Left lung (tissue), 10 donors: Measurements from ENCODE around the gene CCNF. TPM values are rescaled to one million over a fixed set of nuclear protein-coding genes. Genes with fewer than 3 reads are reported as not detected.

Experiments
- ATAC-seq: fragments of 200-7000 bp; cut with Tn5 transposase; one replicate; pipeline ENCODE4 v1.9.1; 2020; ENCODE audit warnings: moderate library complexity
- DNase-seq, 4 donors: peaks; one replicate each; pipeline ENCODE4 v3.0.0-alpha.2; 2013 to 2020
- H3K27ac ChIP-seq, 2 donors: fragments of 200-600 bp; sonication (generic) in 1 of 2; one replicate each; pipeline versions ENCODE4 v1.5.0 to v1.8.0; 2020 to 2021
- H3K27me3 ChIP-seq, 2 donors: fragments of 200-600 bp; sonication (generic) in 1 of 2; one replicate each; pipeline versions ENCODE4 v1.5.0 to v1.8.0; 2020 to 2021
- H3K36me3 ChIP-seq, 2 donors: fragments of 200-600 bp; sonication (generic) in 1 of 2; one replicate each; pipeline versions ENCODE4 v1.5.0 to v1.8.0; 2020 to 2021
- H3K4me1 ChIP-seq, 2 donors: fragments of 200-600 bp; one replicate each; pipeline ENCODE4 v1.8.0; 2021
- H3K4me3 ChIP-seq, 2 donors: fragments of 200-600 bp; sonication (generic) in 1 of 2; one replicate each; pipeline versions ENCODE4 v1.5.0 to v1.8.0; 2020 to 2021; ENCODE audit warnings: mild to moderate bottlenecking in 1 of 2
- H3K9me3 ChIP-seq, 2 donors: fragments of 200-600 bp; sonication (generic) in 1 of 2; one replicate each; pipeline versions ENCODE4 v1.5.0 to v1.8.0; 2020 to 2021
- intact Hi-C, 2 donors: fragments of 100-400 bp; cut with DNase I; formaldehyde crosslinking; loops; one replicate each; pipeline versions ENCODE4 v1.11.2 to v1.14.2; 2022
- polyA plus RNA-seq, 6 donors: library from polyadenylated mRNA; unstranded; fragments of 120-200 nt; gene quantifications; one replicate each; pipeline ENCODE4 v1.2.1, GENCODE V29; 2013; ENCODE audit not compliant: insufficient read length in 6 of 6
- total RNA-seq, 2 donors: library from RNA; stranded (reverse); fragmentation: NEBNext Ultra II Directional; extraction: Animal tissue kit (Norgen Biotek cat#: 25700); gene quantifications; one replicate each; pipeline ENCODE4 v1.2.1, GENCODE V29; 2021
- TF ChIP-seq, protein P1 (sequence below), 2 donors: fragments of 200-600 bp; sonication (generic) in 1 of 2; IDR thresholded peaks; one replicate each; pipeline versions ENCODE4 v1.5.0 to v1.8.0; 2021; ENCODE audit warnings: antibody characterized with exemption in 2 of 2
- donor health status: DM: no; HTN: yes; CAD: no.
- donor health status: DM: no; HTN: no; CAD: no.

CCNF gene
- total and polyA plus RNA-seq, 8 donors, result 4.7 to 17.3 (median 9.7) TPM

DNA sequence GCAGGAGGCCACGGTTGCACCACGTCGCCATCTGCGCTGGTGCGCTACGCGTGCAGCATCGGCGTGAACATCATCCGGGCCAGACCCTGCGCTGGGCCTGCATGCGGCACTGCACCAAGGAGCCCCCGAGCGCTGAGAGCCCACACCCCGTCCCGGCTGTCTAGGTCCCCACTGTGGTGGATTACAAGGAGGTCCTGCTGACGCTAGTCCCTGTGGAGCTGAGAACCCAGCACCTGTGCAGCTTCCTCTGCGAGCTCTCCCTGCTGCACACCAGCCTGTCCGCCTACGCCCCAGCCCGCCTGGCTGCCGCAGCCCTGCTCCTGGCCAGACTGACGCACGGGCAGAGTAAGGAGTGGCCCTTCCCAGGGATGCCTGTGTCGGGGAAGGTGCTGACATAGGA is 19.9 kb downstream of the CCNF start:
- intact Hi-C loops, result no loop called here
- peaks cover 0 to 95% of the 10 kb centered on the region in 2 donors for H3K36me3 ChIP-seq
- no peak for ATAC-seq
- TF ChIP-seq, protein P1, sequence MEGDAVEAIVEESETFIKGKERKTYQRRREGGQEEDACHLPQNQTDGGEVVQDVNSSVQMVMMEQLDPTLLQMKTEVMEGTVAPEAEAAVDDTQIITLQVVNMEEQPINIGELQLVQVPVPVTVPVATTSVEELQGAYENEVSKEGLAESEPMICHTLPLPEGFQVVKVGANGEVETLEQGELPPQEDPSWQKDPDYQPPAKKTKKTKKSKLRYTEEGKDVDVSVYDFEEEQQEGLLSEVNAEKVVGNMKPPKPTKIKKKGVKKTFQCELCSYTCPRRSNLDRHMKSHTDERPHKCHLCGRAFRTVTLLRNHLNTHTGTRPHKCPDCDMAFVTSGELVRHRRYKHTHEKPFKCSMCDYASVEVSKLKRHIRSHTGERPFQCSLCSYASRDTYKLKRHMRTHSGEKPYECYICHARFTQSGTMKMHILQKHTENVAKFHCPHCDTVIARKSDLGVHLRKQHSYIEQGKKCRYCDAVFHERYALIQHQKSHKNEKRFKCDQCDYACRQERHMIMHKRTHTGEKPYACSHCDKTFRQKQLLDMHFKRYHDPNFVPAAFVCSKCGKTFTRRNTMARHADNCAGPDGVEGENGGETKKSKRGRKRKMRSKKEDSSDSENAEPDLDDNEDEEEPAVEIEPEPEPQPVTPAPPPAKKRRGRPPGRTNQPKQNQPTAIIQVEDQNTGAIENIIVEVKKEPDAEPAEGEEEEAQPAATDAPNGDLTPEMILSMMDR (IDR thresholded peaks at IDR 0.05), result no peak
- DNase-seq, result peak in 1 of 4 donors; percentile 45
- no peaks in the 10 kb centered on the region for H3K4me1 ChIP-seq
- H3K27me3 ChIP-seq, result no peaks in the 10 kb centered on the region
- no peaks in the 10 kb centered on the region for H3K9me3 ChIP-seq
- H3K27ac ChIP-seq, result no peak overlapping the region
- H3K4me3 ChIP-seq, result no peak overlapping the region

DNA sequence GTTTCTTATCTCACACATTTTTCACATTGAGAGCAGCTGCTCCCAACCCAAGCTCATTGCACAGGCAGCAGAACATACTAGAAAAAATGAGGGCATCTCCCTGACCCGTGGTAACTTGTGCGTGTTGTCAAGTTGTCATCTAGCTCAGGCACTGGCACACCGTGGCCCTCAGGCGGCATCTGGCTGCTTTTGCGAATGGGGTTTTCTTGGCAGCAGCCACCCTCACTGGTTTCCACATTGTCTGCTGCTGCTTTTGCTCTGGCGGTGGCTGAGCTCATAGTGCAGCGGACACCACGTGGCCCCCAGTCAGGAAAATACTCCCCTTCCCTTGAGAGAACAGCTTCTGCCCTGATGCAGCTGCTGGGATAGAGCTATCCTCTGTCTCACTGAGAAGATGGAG is 21.3 kb downstream of the CCNF start:
- no peak overlapping the region for H3K27ac ChIP-seq
- intact Hi-C loops, result no loop called here
- no peaks in the 10 kb centered on the region for H3K4me1 ChIP-seq
- peaks cover 0 to 95% of the 10 kb centered on the region in 2 donors for H3K36me3 ChIP-seq
- no peak for ATAC-seq
- peak in 1 of 4 donors; percentile 56 for DNase-seq
- no peaks in the 10 kb centered on the region for H3K27me3 ChIP-seq
- H3K4me3 ChIP-seq, result no peak overlapping the region
- no peaks in the 10 kb centered on the region for H3K9me3 ChIP-seq
- TF ChIP-seq, protein P1 (IDR thresholded peaks at IDR 0.05), result no peak

DNA sequence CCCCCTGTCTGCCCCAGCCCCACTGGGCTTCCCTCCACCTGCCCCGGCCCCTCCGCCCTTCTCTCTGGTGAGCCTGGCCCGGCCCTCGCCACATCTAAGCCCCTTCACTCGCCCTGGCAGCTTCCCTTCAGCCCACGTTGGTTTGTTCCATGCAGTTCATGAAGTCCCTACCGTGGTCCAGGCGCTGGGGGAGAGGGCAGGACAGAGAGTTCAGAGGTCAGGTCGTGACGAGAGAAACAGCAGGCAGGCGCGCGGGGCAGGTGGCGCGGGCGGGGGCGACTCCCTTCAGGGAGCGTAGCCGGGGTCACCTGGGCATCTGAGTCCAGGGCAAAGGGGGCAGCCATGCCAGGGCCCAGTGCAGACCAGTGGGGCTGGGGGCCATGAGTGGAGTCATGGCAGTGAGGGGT is 21.7 kb downstream of the CCNF start:
- ATAC-seq, result no peak
- TF ChIP-seq, protein P1 (IDR thresholded peaks at IDR 0.05), result no peak
- Histone ChIP-seq H3K27ac (no peak overlapping the region), H3K4me3 (no peak overlapping the region), H3K4me1 (no peaks in the 10 kb centered on the region), H3K36me3 (peaks cover 0 to 95% of the 10 kb centered on the region in 2 donors), H3K27me3 (no peaks in the 10 kb centered on the region), H3K9me3 (no peaks in the 10 kb centered on the region)
- intact Hi-C loops, result no loop called here
- peak in 1 of 4 donors; percentile 61 for DNase-seq

DNA sequence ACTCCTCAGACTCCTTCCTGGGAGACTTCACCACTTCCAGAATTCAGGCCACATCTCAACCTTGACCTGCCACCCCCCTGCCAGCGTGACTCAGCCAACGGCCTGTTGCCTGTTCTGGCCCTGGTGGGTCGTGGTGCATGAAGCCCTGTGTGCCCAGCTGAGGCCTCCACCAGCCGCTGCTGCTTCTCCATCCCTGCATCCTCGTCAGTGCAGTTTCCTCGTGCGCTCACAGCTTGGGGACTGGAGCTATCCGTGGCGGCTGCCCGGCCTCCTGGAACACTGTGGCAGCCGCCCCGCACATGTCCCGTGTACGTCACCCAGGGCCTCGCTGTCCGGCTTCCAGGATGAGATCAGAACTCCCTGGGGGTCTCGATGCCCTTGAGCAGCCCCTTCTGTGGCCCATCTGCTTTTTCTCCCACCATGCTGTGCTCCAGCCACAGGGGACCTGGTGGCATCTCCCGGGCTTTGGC is 22.6 kb downstream of the CCNF start:
- Histone ChIP-seq H3K27me3 (no peaks in the 10 kb centered on the region), H3K36me3 (peaks cover 0 to 95% of the 10 kb centered on the region in 2 donors), H3K4me1 (no peaks in the 10 kb centered on the region), H3K9me3 (no peaks in the 10 kb centered on the region), H3K27ac (no peak overlapping the region), H3K4me3 (no peak overlapping the region)
- intact Hi-C loops, result no loop called here
- ATAC-seq (no peak), DNase-seq (peak in 1 of 4 donors; percentile 53)
- TF ChIP-seq, protein P1 (IDR thresholded peaks at IDR 0.05), result no peak

DNA sequence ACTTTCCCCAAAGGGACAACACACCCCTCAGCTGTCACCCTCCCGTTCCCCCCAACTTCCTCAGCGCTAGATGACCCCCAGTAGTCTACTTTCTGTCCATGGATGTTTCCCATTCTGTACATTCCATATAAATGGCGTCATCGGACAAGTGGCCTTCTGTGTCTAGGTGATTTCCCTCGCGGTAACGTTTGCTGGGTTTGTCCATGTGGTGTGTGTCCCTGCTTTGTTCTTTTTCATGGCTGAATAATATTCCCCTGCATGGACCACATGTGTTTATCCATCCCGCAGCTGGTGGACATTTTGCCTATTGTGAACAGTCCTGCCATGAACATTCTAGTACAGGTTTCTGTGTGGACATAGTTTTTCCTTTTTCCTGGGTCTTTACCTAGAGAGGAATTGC is 23.4 kb downstream of the CCNF start:
- Histone ChIP-seq H3K4me3 (no peak overlapping the region), H3K27ac (no peak overlapping the region), H3K9me3 (no peaks in the 10 kb centered on the region), H3K4me1 (no peaks in the 10 kb centered on the region), H3K36me3 (peaks cover 0 to 94% of the 10 kb centered on the region in 2 donors), H3K27me3 (no peaks in the 10 kb centered on the region)
- TF ChIP-seq, protein P1 (IDR thresholded peaks at IDR 0.05), result no peak
- intact Hi-C loops, result no loop called here
- DNase-seq (no peak), ATAC-seq (no peak)
